ENCODE measurements around the gene SLC26A4. TPM values are rescaled to one million over a fixed set of nuclear protein-coding genes. Genes with fewer than 3 reads are reported as not detected.

Gene SLC26A4
- total and polyA plus RNA-seq, 9 of the 15 experiments (the other 6 are each of a cell fraction or from before 2014, with no cell fraction given): 0.09 to 1.2 (median 0.33) TPM

DNA sequence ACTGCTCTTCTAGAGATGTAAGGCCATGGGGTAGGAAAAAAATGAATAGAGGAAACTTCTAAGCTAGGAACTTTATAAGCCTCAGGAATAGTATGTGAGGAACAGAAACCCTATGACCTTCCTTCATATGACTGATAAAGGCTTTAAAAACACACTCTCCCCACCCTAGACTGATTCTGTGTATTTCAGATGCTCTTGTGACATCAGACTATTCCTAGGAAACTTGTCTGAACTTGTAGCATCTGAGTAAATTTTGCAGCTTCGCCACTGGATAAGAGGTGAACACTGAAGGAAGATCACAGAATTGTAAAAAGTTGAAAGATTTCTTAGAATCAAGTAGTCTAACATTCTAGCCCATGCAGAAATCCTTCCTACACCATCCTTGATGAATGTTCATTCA, 52.3 kb downstream of the SLC26A4 start (continued):
- TF ChIP-seq SIX5 (IDR thresholded peaks at IDR 0.05; ENCODE audit: borderline replicate concordance in 1 of 2, insufficient read depth in 1 of 2, low read depth in 1 of 2, low read length in 2 of 2) (no peak), NFIX (CRISPR knock-in tag; IDR thresholded peaks at IDR 0.05; ENCODE audit: low read depth) (no peak), HNRNPLL (IDR thresholded peaks at IDR 0.05; ENCODE audit: low read depth, low read length, poor library complexity, severe bottlenecking) (no peak), TEAD2 (tag; IDR thresholded peaks at IDR 0.05) (no peak), NFE2L1 (tag; IDR thresholded peaks at IDR 0.05; ENCODE audit: borderline replicate concordance, low read depth) (no peak), XRCC5 (IDR thresholded peaks at IDR 0.05; ENCODE audit: low read depth, low read length) (no peak), PURB (CRISPR knock-in tag; IDR thresholded peaks at IDR 0.05; ENCODE audit: low read depth) (no peak)

- CTCF ChIA-PET (ENCODE audit: low intra/inter-chr PET ratio): no interaction called here
- no peaks in the 10 kb centered on the region for H3K79me2 ChIP-seq (ENCODE audit: control insufficient read depth, insufficient read depth, low read length)
- no peaks in the 10 kb centered on the region for H3K4me1 ChIP-seq (replicated peaks in 1 of 2; ENCODE audit: control insufficient read depth in 2 of 2, insufficient read depth in 2 of 2, low read length in 2 of 2)
- WGBS (ENCODE audit: insufficient coverage, low coverage, missing lambda C conversion rate): 10% methylated on average over 6 of the region's 6 CpGs
- H3K4me2 ChIP-seq (ENCODE audit: insufficient read depth, low read length): no peak overlapping the region
- H3K9me1 ChIP-seq (ENCODE audit: control insufficient read depth, insufficient read depth, low read length): no peaks in the 10 kb centered on the region
- no peaks in the 10 kb centered on the region for H4K20me1 ChIP-seq (replicated peaks; ENCODE audit: control insufficient read depth, insufficient read depth, low read length)
- no peaks in the 10 kb centered on the region for H3K36me3 ChIP-seq (ENCODE audit: control insufficient read depth, insufficient read depth, low read length)
- no peak overlapping the region for H3K4me3 ChIP-seq
- no TSS peak for BruUV-seq (replicated peaks)
- H3K27me3 ChIP-seq (ENCODE audit: control insufficient read depth in 2 of 2, insufficient read depth in 2 of 2, low read length in 2 of 2): no peaks in the 10 kb centered on the region; a peak in 1 of 5 replicates
- H2AFZ ChIP-seq (ENCODE audit: low read depth, low read length): no peak overlapping the region
- ATAC-seq (no peak), FAIRE-seq (no peak), DNase-seq (ENCODE audit: extremely low read depth in 1 of 4, low spot score in 3 of 4) (no peak)
- in situ Hi-C loops (cut with MboI) (no loop called here), intact Hi-C loops (cut with micrococcal nuclease) (no loop called here)
- H3K9me3 ChIP-seq (replicated peaks; ENCODE audit: control insufficient read depth, insufficient read depth, low read depth, low read length): no peaks in the 10 kb centered on the region
- H3K9ac ChIP-seq (ENCODE audit: insufficient read depth in 1 of 2, low read depth in 2 of 2, low read length in 2 of 2): no peak overlapping the region
- no peak for TF ChIP-seq RCOR1 (IDR thresholded peaks at IDR 0.05; ENCODE audit: borderline replicate concordance in 1 of 2, low read depth in 2 of 2, low read length in 2 of 2)
- TF ChIP-seq BCL6 (CRISPR knock-in tag; IDR thresholded peaks at IDR 0.05): no peak
- 0 out of 2 replicates have a peak, but pooled peaks have one; percentile 27 for TF ChIP-seq FOSL1 (tag; conservative IDR thresholded peaks at IDR 0.05)
- TF ChIP-seq RUNX1 (IDR thresholded peaks at IDR 0.05; ENCODE audit: low read depth): no peak
- no peak overlapping the region for H3K27ac ChIP-seq (ENCODE audit: extremely low read depth, low read depth, low read length)
- POLR2A ChIA-PET: no interaction called here
These were observed 54.9 kb downstream of the SLC26A4 start for GRCh38 chr7:107715531-107715930.
